Right lung (tissue), 5 donors: ENCODE measurements around the gene A2ML1. TPM values are rescaled to one million over a fixed set of nuclear protein-coding genes. Genes with fewer than 3 reads are reported as not detected.
A peak's percentile ranks its signal among the peaks of the same experiment; 100 is the strongest.
"Not testable (repeated sequence)": the region's sequence is repeated elsewhere in the genome, so short reads cannot be mapped to it uniquely, and the experiment has no call there.

ENCODE experiments used
- DNase-seq, 2 donors: peaks; one replicate each; pipeline ENCODE4 v3.0.0-alpha.2; 2013
- polyA plus RNA-seq, 5 donors: library from polyadenylated mRNA; unstranded; fragments of 120-200 nt; gene quantifications; one replicate each; pipeline versions ENCODE4 v1.2.1 to v1.2.3, GENCODE V29; 2013; ENCODE audit warnings: inconsistent platforms in 1 of 5, low replicate concordance in 1 of 5; ENCODE audit not compliant: insufficient read length in 5 of 5, insufficient read depth in 1 of 5

A2ML1 gene
- polyA plus RNA-seq, 5 donors, result 0.44 to 0.99 (median 0.67) TPM

DNA sequence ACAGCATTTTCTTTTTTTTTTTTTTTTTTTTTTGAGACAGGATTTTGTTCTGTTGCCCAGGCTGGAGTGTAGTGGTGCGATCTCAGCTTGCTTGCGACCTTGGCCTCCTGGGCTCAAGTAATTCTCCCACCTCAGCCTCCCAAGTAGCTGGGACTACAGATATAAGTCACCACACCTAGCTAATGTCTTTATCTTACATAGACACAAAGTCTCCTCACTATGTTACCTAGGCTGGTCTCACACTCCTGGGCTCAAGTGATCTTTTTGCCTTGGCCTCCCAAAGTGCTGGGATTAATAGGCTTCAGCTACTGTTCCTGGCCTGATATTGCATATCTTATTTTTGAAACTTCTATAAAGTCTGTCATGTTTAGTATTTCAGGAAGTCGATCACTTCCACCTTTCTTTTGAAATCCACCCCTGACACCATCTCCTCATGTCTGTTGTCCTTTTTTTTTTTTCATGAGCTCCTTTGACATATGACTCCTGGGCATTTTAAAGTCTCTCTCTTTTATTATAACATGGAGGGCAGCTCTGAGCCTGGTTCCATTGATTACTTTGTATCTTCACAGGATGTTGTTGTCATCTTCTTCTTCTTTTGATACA is 5.9 kb upstream of the A2ML1 start:
- no peak for DNase-seq

DNA sequence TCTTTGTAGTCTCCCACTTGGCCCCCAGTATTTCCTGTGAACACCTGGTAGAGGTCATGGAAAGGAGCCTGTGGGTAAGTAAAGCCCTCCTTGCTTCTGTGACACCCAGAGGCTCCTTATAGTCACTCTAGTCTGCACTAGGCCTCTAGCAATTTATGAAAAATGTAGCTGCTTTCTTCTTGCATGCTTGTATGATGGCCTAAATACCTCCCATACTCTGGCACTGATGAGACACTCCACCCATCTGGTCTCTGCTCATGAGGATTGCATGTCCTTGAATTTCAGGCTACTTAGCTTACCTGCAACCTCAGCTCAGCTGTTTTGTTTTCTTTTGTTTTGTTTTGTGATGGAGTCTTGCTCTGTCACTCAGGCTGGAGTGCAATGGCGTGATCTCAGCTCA is 4.6 kb upstream of the A2ML1 start:
- DNase-seq, result no peak

- no peak for DNase-seq
Observed at GRCh38 chr12:8818526-8818925, 3.9 kb upstream of the A2ML1 start.

DNA sequence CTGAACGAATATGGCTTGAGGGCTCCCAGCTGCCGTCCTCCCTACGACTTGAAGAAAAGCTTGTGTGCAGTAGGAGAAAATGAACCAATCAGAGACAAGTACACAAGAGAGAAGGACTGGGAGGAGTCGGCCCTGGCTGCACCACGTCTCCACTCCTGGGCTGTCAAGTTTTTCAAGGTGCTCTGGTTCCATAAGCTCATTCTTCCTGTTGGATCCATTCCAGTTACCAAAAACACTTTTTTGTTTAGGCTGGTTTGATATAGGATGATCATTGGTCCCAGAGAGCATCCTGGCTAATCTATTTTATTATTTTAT is 2.8 kb upstream of the A2ML1 start:
- no peak for DNase-seq

- DNase-seq, result not testable (repeated sequence)
Observed at GRCh38 chr12:8820676-8821407, 1.6 kb upstream of the A2ML1 start.

DNA sequence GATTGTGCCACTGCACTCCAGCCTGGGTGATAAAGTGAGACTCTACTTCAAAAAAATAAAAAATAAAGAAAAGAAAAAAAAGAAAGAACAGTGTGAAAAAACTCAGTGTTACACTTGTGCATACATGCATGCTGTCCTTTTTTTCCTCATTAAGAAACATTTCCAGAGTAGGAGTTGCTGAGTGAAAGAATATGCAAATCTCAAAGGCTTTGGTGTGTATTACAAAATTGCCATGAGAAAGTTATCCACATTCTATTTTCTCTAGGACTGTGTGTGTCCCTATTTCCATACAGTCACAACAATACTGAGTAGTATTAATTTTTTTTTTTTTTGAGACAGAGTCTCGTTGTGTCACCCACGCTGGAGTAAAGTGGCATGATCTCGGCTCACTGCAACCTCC is 830 bp upstream of the A2ML1 start:
- DNase-seq, result no peak

- DNase-seq, result peak; percentile 12 to 26
Observed at GRCh38 chr12:8823565-8824300, 1.3 kb downstream of the A2ML1 start.

- no peak for DNase-seq
Observed at GRCh38 chr12:8827551-8828256, 5.3 kb downstream of the A2ML1 start.

DNA sequence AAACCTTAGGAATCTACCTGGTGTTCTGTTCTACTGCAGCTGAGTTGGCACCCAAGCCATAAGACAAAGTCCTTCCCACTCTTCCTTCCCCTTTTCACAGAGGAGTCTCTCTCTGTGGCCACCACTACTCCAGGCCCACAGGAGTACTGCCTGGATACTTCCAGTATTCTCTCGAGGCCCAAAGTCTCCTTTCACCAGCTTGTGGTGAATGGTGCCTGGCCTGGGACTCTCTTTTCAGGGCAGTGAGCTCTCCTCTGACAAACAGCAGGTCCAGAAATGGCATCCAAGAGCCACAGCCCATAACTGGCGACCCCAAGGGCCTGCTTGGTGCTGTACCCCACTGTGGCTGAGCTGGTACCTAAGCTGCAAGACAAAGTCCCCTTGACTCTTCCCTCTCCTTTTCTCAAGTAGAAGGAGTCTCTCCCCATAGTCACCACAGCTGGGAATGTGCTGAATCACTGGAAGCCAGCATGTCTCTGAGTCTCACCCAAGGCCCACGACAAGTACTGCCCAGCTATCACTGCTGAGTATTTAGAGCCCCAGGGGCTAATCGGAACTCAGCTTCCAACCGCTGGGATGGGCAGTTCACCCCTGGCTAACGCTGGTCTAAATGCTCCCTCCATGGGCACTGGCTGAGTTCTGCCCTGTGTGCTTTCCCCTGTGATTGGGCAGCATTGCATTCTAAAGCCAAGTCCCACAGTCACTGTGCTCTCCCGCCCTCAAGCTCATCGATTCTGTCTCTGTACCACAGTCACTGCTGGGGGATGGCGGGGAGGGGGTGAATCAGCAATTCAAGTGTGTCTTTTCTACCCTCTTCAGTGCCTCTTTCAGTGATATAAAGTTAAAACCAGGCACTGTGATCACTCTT is 6.1 kb downstream of the A2ML1 start:
- DNase-seq, result no peak

- no peak for DNase-seq
Observed at GRCh38 chr12:8829125-8829518, 6.7 kb downstream of the A2ML1 start.

DNA sequence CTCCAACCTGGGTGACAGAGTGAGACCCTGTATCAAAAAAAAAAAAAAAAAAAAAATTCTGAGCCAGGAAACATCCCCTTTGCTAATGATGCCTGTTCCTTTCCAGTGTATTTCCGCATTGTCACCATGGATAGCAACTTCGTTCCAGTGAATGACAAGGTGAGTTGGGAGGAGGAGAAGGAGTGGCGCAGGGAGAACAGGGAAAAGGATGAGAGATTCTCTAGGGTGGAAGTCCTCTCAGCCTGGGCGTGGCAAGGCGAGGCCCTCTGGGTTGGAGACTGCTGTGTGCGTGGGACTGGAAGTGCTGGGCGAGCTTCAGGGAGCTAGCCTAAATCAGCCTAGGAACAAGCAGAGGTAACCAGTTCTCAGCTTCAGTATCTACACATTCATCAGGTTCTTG is 7.2 kb downstream of the A2ML1 start:
- DNase-seq, result no peak

DNA sequence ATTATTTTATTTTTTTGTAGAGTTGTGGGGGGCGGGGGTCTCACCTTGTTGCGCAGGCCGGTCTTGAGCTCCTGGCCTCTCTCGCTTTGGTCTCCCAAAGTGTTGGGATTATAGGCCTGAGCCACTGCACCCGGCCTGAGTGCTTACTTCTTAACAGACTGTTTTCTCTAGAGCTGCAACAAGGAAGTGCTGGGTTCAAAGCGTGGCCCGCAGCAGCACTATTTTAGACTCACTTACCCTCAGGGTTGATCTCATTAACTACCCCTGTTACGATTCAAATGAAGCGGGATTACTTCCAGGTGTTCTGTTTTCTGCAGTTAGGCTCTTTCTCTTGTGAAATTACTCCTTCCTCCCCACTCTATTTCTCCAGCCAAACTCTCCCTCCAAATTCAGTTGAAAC is 8.7 kb downstream of the A2ML1 start:
- no peak for DNase-seq

GRCh38 chr12:8832500-8832899 is 10.1 kb downstream of the A2ML1 start:
- no peak for DNase-seq

DNA sequence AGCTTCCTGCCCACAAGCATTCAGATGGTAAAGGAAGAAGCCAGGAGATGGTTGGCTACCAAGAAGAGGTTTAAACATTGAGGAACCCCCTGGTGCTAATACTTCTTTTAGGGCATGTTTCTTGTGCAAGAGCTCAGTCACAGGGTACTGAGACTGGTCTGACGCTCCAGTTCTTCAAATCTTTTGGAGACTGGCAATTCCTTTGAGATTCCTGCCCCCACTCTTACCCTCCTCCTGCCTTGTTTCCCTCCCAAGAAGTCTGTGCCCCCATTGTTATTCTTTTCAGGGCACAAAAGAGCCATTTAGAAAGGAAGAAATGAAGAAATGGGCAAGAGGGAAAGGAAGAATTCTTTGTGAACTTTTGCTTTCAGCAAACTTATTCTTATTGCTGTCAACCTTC is 11.8 kb downstream of the A2ML1 start:
- no peak for DNase-seq

DNA sequence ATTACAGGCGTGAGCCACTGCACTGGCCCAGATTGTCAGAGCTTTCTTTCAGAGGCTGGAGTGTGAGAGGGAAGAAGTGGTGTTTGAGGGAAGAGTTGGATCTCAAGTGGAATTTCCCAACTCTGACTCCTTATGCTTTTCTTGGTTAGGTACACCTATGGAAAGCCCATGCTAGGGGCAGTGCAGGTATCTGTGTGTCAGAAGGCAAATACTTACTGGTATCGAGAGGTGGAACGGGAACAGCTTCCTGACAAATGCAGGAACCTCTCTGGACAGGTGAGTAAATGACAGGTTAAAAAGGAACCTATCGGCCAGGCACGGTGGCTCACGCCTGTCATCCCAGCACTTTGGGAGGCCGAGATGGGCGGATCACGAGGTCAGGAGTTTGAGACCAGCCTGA is 14.9 kb downstream of the A2ML1 start:
- DNase-seq, result no peak

- DNase-seq, result no peak
Observed at GRCh38 chr12:8840321-8840720, 17.9 kb downstream of the A2ML1 start.

DNA sequence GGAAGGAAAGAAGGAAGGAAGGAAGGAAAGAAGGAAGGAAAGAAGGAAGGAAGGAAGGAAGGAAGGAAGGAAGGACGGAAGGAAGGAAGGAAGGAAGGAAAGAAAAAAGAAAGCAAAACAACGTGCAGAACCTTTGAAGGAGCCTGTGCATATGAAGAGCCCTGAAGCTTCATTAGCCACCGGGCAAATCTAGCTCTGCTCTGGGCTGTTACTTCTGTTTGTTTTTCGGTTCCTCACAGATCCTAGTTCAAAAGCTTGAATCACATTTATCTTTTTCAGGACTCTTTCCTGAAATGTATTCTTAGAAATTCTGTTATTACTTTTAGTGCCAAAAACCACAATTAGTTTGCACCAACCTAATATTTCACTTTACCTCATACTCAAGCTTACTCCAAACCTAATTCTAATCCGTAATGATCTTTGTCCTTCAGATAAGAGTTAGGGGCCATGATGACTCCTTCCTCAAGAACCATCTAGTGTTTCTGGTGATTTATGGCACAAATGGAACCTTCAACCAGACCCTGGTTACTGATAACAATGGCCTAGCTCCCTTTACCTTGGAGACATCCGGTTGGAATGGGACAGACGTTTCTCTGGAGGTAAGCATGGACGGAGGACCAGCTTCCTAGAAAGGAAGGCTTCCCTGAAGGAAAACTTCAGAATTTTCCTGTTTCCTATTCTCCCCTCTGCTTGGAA is 18.7 kb downstream of the A2ML1 start:
- DNase-seq, result no peak

GRCh38 chr12:8841778-8842177 is 19.4 kb downstream of the A2ML1 start:
- DNase-seq, result no peak

- peak in 1 of 2 donors; percentile 13 for DNase-seq
Observed at GRCh38 chr12:8844665-8845064, 22.2 kb downstream of the A2ML1 start.

DNA sequence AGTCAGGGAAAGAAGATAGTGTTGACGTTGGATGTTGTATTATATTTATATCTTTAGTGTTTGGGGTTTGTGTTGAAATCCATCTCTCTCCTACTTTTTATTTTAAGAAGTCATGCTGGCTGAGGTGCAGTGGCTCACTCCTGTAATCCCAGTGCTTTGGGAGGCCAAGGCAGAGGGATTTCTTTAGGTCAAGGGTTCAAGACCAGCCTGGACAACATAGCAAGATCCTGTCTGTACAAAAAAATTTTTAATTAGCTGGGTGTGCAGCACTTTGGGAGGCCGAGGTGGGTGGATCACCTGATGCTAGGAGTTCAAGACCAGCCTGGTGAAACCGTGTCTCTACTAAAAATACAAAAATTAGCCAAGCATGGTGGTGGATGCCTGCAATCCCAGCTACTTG is 23.9 kb downstream of the A2ML1 start:
- DNase-seq, result no peak

GRCh38 chr12:8847435-8847834 is 25.0 kb downstream of the A2ML1 start:
- DNase-seq, result no peak
